ENCODE results near the gene SNX19. TPM values are rescaled to one million over a fixed set of nuclear protein-coding genes. Genes with fewer than 3 reads are reported as not detected.

The SNX19 gene
- total and polyA plus RNA-seq, 2 of the 4 experiments (the other 2 are of a cell fraction) = 35.9 to 113 TPM

DNA sequence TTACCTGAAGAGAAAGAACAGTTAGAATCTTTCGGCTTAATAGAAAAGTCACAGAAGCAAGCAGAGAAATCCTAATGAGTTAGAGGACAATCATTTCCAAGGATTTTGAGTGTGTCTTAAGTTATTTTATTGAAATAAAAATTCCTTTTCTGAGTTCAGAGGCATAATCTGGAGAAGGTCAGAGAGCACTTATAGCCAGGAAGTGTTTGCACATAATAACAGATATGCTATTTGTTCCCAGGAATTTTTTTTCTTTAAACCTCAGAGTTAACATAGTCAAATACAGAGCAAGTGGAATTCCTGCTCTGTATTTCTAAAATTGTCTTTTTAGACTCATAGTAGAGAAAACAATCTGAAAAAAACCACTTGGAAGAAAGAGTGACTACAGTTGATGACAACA, 74.3 kb downstream of the SNX19 start:
- Histone ChIP-seq H3K79me1 (ENCODE audit: low read depth in 1 of 2, low read length in 2 of 2) (no peaks in the 10 kb centered on the region), H2AK5ac (ENCODE audit: low read depth, low read length) (no peak overlapping the region), H3K4me1 (ENCODE audit: control insufficient read depth, insufficient read depth, low read length) (peaks cover 5% of the 10 kb centered on the region), H4K91ac (ENCODE audit: insufficient read depth, low read depth, low read length) (no peak overlapping the region), H4K20me1 (ENCODE audit: insufficient read depth, low read length) (no peaks in the 10 kb centered on the region), H2BK20ac (ENCODE audit: low read depth, low read length) (no peak overlapping the region), H3K18ac (ENCODE audit: low read depth, low read length) (no peak overlapping the region), H2AK9ac (replicated peaks; ENCODE audit: low read depth, low read length, poor library complexity) (no peak overlapping the region), H3K9me3 (ENCODE audit: control insufficient read depth, insufficient read depth, low read length) (no peaks in the 10 kb centered on the region), H3K36me3 (ENCODE audit: control insufficient read depth, insufficient read depth, low read length) (no peaks in the 10 kb centered on the region), H2BK120ac (ENCODE audit: low read depth, low read length) (no peak overlapping the region), H3K9ac (ENCODE audit: low read depth, low read length) (no peak overlapping the region), H3K27me3 (ENCODE audit: control insufficient read depth, insufficient read depth, low read length) (no peaks in the 10 kb centered on the region), H3K14ac (replicated peaks; ENCODE audit: low read depth, low read length) (no peak overlapping the region), H3K56ac (ENCODE audit: extremely low read depth, insufficient read depth, low read length) (no peak overlapping the region), H2AFZ (replicated peaks; ENCODE audit: low read length, poor library complexity) (no peak overlapping the region), H3K4ac (ENCODE audit: low read depth, low read length) (no peak overlapping the region), H2BK15ac (ENCODE audit: low read depth, low read length) (no peak overlapping the region), H3K27ac (ENCODE audit: insufficient read depth, low read length) (no peak overlapping the region), H3K4me3 (ENCODE audit: insufficient read depth, low read depth, low read length) (no peak overlapping the region), H4K8ac (ENCODE audit: low read depth in 2 of 2, low read length in 2 of 2) (no peak overlapping the region), H3K23ac (ENCODE audit: low read depth, low read length) (no peak overlapping the region), H2BK5ac (ENCODE audit: low read depth, low read length, poor library complexity, severe bottlenecking) (no peak overlapping the region), H4K5ac (ENCODE audit: low read depth, low read length) (no peak overlapping the region), H3K4me2 (ENCODE audit: low read depth, low read length) (no peak overlapping the region), H3K9me1 (ENCODE audit: insufficient read depth, low read length) (peaks cover 4% of the 10 kb centered on the region)
- dilution Hi-C loops (cut with HindIII; ENCODE audit: low sequenced_read_pairs, unreplicated experiment) = no loop called here
- DNase-seq (no peak), ATAC-seq (ENCODE audit: low read depth) (no peak)
- ChIA-PET POLR2A (ENCODE audit: unreplicated experiment) (no interaction called here), CTCF (no interaction called here)
- TF ChIP-seq MXI1 (IDR thresholded peaks at IDR 0.05; ENCODE audit: borderline replicate concordance, low read depth, low read length) = no peak
- no peak for TF ChIP-seq SMC3 (IDR thresholded peaks at IDR 0.05; ENCODE audit: low read depth, low read length)
- TF ChIP-seq BHLHE40 (IDR thresholded peaks at IDR 0.05; ENCODE audit: low read depth, low read length) = no peak
- TF ChIP-seq POLR2A (IDR thresholded peaks at IDR 0.05; ENCODE audit: low read depth, low read length) = no peak
- TF ChIP-seq RFX5 (IDR thresholded peaks at IDR 0.05; ENCODE audit: low read depth, low read length) = no peak
- no peak for TF ChIP-seq NFE2L2 (IDR thresholded peaks at IDR 0.05; ENCODE audit: low read depth, low read length)
- no peak for TF ChIP-seq MAZ (IDR thresholded peaks at IDR 0.05; ENCODE audit: borderline replicate concordance, low read depth, low read length)
- no peak for TF ChIP-seq CHD1 (IDR thresholded peaks at IDR 0.05; ENCODE audit: low read depth, low read length)
- intact Hi-C loops (cut with micrococcal nuclease) = loop anchor here (5.0 kb wide), 1 partner anchor 390 kb away; no protein-coding TSS in a partner anchor
- no CpG with 5 or more reads among the region's 1 CpG for WGBS, 2 experiments (ENCODE audit: extremely low coverage in 2 of 2, insufficient read length in 1 of 2)
- in situ Hi-C loops (cut with MboI; ENCODE audit: low sequenced_read_pairs) = no loop called here
- no TSS peak for BruUV-seq (replicated peaks)
